Epidermal melanocyte (primary cell): Measurements from ENCODE around the gene IL17RA.
"Not testable (repeated sequence)": the region's sequence is repeated elsewhere in the genome, so short reads cannot be mapped to it uniquely, and the experiment has no call there.

Experiments used
- DNase-seq: peaks from one replicate; pipeline ENCODE4 v3.0.0; 2011; ENCODE audit warnings: low spot score; ENCODE audit not compliant: insufficient read length

The IL17RA gene

GRCh38 chr22:17119481-17120202, 34.8 kb downstream of the IL17RA start:
- DNase-seq: no peak

- DNase-seq: no peak
Measured at GRCh38 chr22:17120281-17120680, 35.5 kb downstream of the IL17RA start.

GRCh38 chr22:17120711-17121232, 36.0 kb downstream of the IL17RA start:
- DNase-seq: no peak

- peak; percentile 38 for DNase-seq
Measured at GRCh38 chr22:17121233-17122195, 36.7 kb downstream of the IL17RA start, which contains the start of gene TMEM121B. Gene TMEM121B (minus strand): TSS chr22:17121360. CDS start chr22:17121127, 233 bp downstream.

GRCh38 chr22:17130199-17130598, 45.4 kb downstream of the IL17RA start:
- no peak for DNase-seq

- no peak for DNase-seq
Measured at GRCh38 chr22:17131686-17132085, 46.9 kb downstream of the IL17RA start.

- no peak for DNase-seq
Measured at GRCh38 chr22:17132112-17132511, 47.3 kb downstream of the IL17RA start.

GRCh38 chr22:17133137-17133536, 48.3 kb downstream of the IL17RA start:
- no peak for DNase-seq

- DNase-seq: peak; percentile 11
Measured at GRCh38 chr22:17135153-17135760, 50.5 kb downstream of the IL17RA start.

- no peak for DNase-seq
Measured at GRCh38 chr22:17137170-17137569, 52.4 kb downstream of the IL17RA start.

- DNase-seq: peak; percentile 4
Measured at GRCh38 chr22:17137861-17138425, 53.1 kb downstream of the IL17RA start.

- peak; percentile 1 for DNase-seq
Measured at GRCh38 chr22:17138513-17138912, 53.7 kb downstream of the IL17RA start.

- DNase-seq: no peak
Measured at GRCh38 chr22:17140022-17140421, 55.2 kb downstream of the IL17RA start.

- no peak for DNase-seq
Measured at GRCh38 chr22:17140826-17141766, 56.3 kb downstream of the IL17RA start.

- DNase-seq: no peak
Measured at GRCh38 chr22:17143101-17143500, 58.3 kb downstream of the IL17RA start.

- no peak for DNase-seq
Measured at GRCh38 chr22:17143826-17144225, 59.0 kb downstream of the IL17RA start.

GRCh38 chr22:17145021-17145680, 60.4 kb downstream of the IL17RA start:
- DNase-seq: no peak

GRCh38 chr22:17147458-17147857, 62.7 kb downstream of the IL17RA start:
- DNase-seq: not testable (repeated sequence)

- no peak for DNase-seq
Measured at GRCh38 chr22:17149076-17149815, 64.4 kb downstream of the IL17RA start.
